ENCODE data around the gene SNX13.

- TF ChIP-seq CHD2 (IDR thresholded peaks at IDR 0.05; ENCODE audit: low read length, partially characterized antibody): no peak
- TF ChIP-seq, protein P1, sequence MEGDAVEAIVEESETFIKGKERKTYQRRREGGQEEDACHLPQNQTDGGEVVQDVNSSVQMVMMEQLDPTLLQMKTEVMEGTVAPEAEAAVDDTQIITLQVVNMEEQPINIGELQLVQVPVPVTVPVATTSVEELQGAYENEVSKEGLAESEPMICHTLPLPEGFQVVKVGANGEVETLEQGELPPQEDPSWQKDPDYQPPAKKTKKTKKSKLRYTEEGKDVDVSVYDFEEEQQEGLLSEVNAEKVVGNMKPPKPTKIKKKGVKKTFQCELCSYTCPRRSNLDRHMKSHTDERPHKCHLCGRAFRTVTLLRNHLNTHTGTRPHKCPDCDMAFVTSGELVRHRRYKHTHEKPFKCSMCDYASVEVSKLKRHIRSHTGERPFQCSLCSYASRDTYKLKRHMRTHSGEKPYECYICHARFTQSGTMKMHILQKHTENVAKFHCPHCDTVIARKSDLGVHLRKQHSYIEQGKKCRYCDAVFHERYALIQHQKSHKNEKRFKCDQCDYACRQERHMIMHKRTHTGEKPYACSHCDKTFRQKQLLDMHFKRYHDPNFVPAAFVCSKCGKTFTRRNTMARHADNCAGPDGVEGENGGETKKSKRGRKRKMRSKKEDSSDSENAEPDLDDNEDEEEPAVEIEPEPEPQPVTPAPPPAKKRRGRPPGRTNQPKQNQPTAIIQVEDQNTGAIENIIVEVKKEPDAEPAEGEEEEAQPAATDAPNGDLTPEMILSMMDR (IDR thresholded peaks at IDR 0.05): no peak
Measured at GRCh38 chr7:17844022-17844421, 96.3 kb downstream of the SNX13 start.

All from A549 (cell line).